GM12878 (cell line): ENCODE data around the gene IMMT. TPM values are rescaled to one million over a fixed set of nuclear protein-coding genes. Genes with fewer than 3 reads are reported as not detected.

Experiments
- BMI1 ChIP-seq: fragments of 450-650 bp; IDR thresholded peaks from 2 replicates; pipeline ENCODE4 v1.6.1; 2016; ENCODE audit warnings: mild to moderate bottlenecking, moderate library complexity, borderline replicate concordance
- CREB1 ChIP-seq: IDR thresholded peaks from 2 replicates; pipeline ENCODE4 v1.6.1; 2012; ENCODE audit warnings: low read depth, mild to moderate bottlenecking, inconsistent platforms
- CREM ChIP-seq: IDR thresholded peaks from 2 replicates; pipeline ENCODE4 v1.6.1; 2014; ENCODE audit warnings: antibody characterized with exemption, low read depth
- DPF2 ChIP-seq: fragments of 450-650 bp; IDR thresholded peaks from 2 replicates; pipeline ENCODE4 v1.6.1; 2017; ENCODE audit warnings: mild to moderate bottlenecking
- ESRRA ChIP-seq: IDR thresholded peaks from 2 replicates; pipeline ENCODE4 v1.6.1; 2012; ENCODE audit warnings: mild to moderate bottlenecking, low read length, improper control_type of control experiment
- LARP7 ChIP-seq: fragments of 450-650 bp; IDR thresholded peaks from 2 replicates; pipeline ENCODE4 v1.6.1; 2017; ENCODE audit warnings: mild to moderate bottlenecking
- MXI1 ChIP-seq: fragments of 150-350 bp; IDR thresholded peaks from 2 replicates; pipeline ENCODE4 v1.6.1; 2011; ENCODE audit warnings: low read depth, mild to moderate bottlenecking, inconsistent platforms, low read length, improper control_type of control experiment
- NFXL1 ChIP-seq: fragments of 450-650 bp; IDR thresholded peaks from 2 replicates; pipeline ENCODE4 v1.6.1; 2017; ENCODE audit warnings: antibody characterized with exemption, mild to moderate bottlenecking, borderline replicate concordance
- RUNX3 ChIP-seq: IDR thresholded peaks from 2 replicates; pipeline ENCODE4 v1.6.1; 2012; ENCODE audit warnings: low read length, inconsistent platforms
- SMAD5 ChIP-seq: IDR thresholded peaks from 2 replicates; pipeline ENCODE4 v1.6.1; 2016; ENCODE audit warnings: antibody characterized with exemption, low read depth
- STAT3 ChIP-seq: IDR thresholded peaks from 2 replicates; pipeline ENCODE4 v1.6.1; 2011; ENCODE audit warnings: low read depth, low read length, improper control_type of control experiment
- SUZ12 ChIP-seq: fragments of 200-600 bp; sonication (generic); IDR thresholded peaks from one replicate; pipeline ENCODE4 v1.6.1; 2018; ENCODE audit warnings: antibody characterized with exemption, mild to moderate bottlenecking; ENCODE audit not compliant: unreplicated experiment
- YBX1 ChIP-seq: fragments of 450-650 bp; IDR thresholded peaks from 2 replicates; pipeline ENCODE4 v1.6.1; 2016; ENCODE audit warnings: antibody characterized with exemption
- polyA plus RNA-seq, 11 experiments: library from polyadenylated mRNA; depleted of rRNA in 4 of 11; unstranded in 6 of 11; stranded (reverse) in 5 of 11; fragments of >200 nt; fragmentation: Nextera tagmentation in 4 of 11; fragmentation: Illumina TruSeq in 1 of 11; extraction: Ambion mirVana in 4 of 11; extraction: Trizol in 1 of 11; gene quantifications; 1 replicate in 1 of 11; 2 replicates in 10 of 11; pipeline versions ENCODE4 v1.2.1 to v1.2.3, GENCODE V29; 2011 to 2016; ENCODE audit warnings: inconsistent platforms in 2 of 11, missing spikeins in 2 of 11, low read depth in 1 of 11
- total RNA-seq, 4 experiments: library from RNA; depleted of rRNA in 3 of 4; stranded (reverse); fragments of >200 nt in 3 of 4; fragmentation: Illumina TruSeq in 1 of 4; extraction: Trizol in 1 of 4; gene quantifications; 2 replicates each; pipeline versions ENCODE4 v1.2.1 to v1.2.3, GENCODE V29; 2013 to 2021
- TF ChIP-seq, protein P1 (sequence below): fragments of 450-650 bp; conservative IDR thresholded peaks from 2 replicates; pipeline ENCODE4 v1.6.1; 2017; ENCODE audit warnings: mild to moderate bottlenecking, moderate library complexity
- TF ChIP-seq, protein P2 (sequence below): fragments of 150-350 bp; IDR thresholded peaks from 2 replicates; pipeline ENCODE4 v1.6.1; 2014; ENCODE audit warnings: mild to moderate bottlenecking, low read depth, low read length
- TF ChIP-seq, protein P3 (sequence below): fragments of 450-650 bp; IDR thresholded peaks from 2 replicates; pipeline ENCODE4 v1.6.1; 2017; ENCODE audit warnings: low read depth, mild to moderate bottlenecking, moderate library complexity
- TF ChIP-seq, protein P4 (sequence below): IDR thresholded peaks from 2 replicates; pipeline ENCODE4 v1.6.1; 2012; ENCODE audit warnings: low read depth, low read length, improper control_type of control experiment
- TF ChIP-seq, protein P5 (sequence below): fragments of 150-350 bp; IDR thresholded peaks from 2 replicates; pipeline ENCODE4 v1.6.1; 2016; ENCODE audit warnings: low read depth, low read length
- TF ChIP-seq, protein P6 (sequence below): IDR thresholded peaks from 2 replicates; pipeline ENCODE4 v1.6.1; 2012; ENCODE audit warnings: low read depth, low read length, improper control_type of control experiment

Gene IMMT
- total and polyA plus RNA-seq, 10 of the 15 experiments (the other 5 are each of a cell fraction or from before 2014, with no cell fraction given): 78.4 to 149 (median 98.7) TPM

DNA sequence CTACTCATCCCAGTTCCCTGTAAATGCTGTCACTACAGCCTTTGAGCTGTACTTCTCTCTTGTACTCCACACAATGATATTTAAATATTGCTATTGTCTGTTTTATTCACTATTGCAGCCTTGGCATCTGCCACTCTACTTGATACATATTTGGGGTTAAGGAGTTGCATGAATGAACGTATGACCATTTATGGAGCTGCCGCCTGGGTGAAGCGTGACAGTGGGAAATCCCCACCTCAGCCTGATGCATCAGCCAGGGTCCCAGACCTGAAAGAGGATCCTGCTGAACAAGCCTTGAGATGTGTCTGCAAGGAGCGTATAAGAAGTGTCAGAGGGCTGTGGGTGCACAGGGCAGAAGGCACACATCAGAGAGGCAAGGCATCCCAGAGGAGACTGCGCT is 43.1 kb upstream of the IMMT start (continued):
- TF ChIP-seq SMAD5 (no peak), YBX1 (no peak), CREB1 (peak; percentile 23; the same call in 1 of the 2 replicates), NFXL1 (no peak), ESRRA (no peak), MXI1 (no peak), STAT3 (no peak), BMI1 (no peak), SUZ12 (no peak), CREM (no peak; the same call in 1 of the 2 replicates), DPF2 (0 out of 2 replicates have a peak, but pooled peaks have one; percentile 33), RUNX3 (peak; percentile 50; the same call in 1 of the 2 replicates), LARP7 (no peak)
- TF ChIP-seq, protein P1, sequence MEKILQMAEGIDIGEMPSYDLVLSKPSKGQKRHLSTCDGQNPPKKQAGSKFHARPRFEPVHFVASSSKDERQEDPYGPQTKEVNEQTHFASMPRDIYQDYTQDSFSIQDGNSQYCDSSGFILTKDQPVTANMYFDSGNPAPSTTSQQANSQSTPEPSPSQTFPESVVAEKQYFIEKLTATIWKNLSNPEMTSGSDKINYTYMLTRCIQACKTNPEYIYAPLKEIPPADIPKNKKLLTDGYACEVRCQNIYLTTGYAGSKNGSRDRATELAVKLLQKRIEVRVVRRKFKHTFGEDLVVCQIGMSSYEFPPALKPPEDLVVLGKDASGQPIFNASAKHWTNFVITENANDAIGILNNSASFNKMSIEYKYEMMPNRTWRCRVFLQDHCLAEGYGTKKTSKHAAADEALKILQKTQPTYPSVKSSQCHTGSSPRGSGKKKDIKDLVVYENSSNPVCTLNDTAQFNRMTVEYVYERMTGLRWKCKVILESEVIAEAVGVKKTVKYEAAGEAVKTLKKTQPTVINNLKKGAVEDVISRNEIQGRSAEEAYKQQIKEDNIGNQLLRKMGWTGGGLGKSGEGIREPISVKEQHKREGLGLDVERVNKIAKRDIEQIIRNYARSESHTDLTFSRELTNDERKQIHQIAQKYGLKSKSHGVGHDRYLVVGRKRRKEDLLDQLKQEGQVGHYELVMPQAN: no peak
- TF ChIP-seq, protein P2, sequence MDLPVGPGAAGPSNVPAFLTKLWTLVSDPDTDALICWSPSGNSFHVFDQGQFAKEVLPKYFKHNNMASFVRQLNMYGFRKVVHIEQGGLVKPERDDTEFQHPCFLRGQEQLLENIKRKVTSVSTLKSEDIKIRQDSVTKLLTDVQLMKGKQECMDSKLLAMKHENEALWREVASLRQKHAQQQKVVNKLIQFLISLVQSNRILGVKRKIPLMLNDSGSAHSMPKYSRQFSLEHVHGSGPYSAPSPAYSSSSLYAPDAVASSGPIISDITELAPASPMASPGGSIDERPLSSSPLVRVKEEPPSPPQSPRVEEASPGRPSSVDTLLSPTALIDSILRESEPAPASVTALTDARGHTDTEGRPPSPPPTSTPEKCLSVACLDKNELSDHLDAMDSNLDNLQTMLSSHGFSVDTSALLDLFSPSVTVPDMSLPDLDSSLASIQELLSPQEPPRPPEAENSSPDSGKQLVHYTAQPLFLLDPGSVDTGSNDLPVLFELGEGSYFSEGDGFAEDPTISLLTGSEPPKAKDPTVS: no peak
- TF ChIP-seq, protein P3, sequence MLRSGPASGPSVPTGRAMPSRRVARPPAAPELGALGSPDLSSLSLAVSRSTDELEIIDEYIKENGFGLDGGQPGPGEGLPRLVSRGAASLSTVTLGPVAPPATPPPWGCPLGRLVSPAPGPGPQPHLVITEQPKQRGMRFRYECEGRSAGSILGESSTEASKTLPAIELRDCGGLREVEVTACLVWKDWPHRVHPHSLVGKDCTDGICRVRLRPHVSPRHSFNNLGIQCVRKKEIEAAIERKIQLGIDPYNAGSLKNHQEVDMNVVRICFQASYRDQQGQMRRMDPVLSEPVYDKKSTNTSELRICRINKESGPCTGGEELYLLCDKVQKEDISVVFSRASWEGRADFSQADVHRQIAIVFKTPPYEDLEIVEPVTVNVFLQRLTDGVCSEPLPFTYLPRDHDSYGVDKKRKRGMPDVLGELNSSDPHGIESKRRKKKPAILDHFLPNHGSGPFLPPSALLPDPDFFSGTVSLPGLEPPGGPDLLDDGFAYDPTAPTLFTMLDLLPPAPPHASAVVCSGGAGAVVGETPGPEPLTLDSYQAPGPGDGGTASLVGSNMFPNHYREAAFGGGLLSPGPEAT: peak; percentile 47; the same call in 1 of the 2 replicates
- TF ChIP-seq, protein P4, sequence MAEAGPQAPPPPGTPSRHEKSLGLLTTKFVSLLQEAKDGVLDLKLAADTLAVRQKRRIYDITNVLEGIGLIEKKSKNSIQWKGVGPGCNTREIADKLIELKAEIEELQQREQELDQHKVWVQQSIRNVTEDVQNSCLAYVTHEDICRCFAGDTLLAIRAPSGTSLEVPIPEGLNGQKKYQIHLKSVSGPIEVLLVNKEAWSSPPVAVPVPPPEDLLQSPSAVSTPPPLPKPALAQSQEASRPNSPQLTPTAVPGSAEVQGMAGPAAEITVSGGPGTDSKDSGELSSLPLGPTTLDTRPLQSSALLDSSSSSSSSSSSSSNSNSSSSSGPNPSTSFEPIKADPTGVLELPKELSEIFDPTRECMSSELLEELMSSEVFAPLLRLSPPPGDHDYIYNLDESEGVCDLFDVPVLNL: no peak
- TF ChIP-seq, protein P5, sequence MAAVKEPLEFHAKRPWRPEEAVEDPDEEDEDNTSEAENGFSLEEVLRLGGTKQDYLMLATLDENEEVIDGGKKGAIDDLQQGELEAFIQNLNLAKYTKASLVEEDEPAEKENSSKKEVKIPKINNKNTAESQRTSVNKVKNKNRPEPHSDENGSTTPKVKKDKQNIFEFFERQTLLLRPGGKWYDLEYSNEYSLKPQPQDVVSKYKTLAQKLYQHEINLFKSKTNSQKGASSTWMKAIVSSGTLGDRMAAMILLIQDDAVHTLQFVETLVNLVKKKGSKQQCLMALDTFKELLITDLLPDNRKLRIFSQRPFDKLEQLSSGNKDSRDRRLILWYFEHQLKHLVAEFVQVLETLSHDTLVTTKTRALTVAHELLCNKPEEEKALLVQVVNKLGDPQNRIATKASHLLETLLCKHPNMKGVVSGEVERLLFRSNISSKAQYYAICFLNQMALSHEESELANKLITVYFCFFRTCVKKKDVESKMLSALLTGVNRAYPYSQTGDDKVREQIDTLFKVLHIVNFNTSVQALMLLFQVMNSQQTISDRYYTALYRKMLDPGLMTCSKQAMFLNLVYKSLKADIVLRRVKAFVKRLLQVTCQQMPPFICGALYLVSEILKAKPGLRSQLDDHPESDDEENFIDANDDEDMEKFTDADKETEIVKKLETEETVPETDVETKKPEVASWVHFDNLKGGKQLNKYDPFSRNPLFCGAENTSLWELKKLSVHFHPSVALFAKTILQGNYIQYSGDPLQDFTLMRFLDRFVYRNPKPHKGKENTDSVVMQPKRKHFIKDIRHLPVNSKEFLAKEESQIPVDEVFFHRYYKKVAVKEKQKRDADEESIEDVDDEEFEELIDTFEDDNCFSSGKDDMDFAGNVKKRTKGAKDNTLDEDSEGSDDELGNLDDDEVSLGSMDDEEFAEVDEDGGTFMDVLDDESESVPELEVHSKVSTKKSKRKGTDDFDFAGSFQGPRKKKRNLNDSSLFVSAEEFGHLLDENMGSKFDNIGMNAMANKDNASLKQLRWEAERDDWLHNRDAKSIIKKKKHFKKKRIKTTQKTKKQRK: no peak
- TF ChIP-seq, protein P6, sequence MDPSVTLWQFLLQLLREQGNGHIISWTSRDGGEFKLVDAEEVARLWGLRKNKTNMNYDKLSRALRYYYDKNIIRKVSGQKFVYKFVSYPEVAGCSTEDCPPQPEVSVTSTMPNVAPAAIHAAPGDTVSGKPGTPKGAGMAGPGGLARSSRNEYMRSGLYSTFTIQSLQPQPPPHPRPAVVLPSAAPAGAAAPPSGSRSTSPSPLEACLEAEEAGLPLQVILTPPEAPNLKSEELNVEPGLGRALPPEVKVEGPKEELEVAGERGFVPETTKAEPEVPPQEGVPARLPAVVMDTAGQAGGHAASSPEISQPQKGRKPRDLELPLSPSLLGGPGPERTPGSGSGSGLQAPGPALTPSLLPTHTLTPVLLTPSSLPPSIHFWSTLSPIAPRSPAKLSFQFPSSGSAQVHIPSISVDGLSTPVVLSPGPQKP: peak; percentile 64; the same call in 1 of the 2 replicates
